MCF 10A (cell line): ENCODE data around the gene SLC45A3. TPM values are rescaled to one million over a fixed set of nuclear protein-coding genes. Genes with fewer than 3 reads are reported as not detected.

ENCODE experiments used
- BruUV-seq: library from RNA; stranded (reverse); fragments of 400-500 nt; replicated peaks from 2 replicates; lab custom pipeline; 2021; lab: Mats Ljungman, UMichigan
- CTCF ChIA-PET: fragments of 300-600 bp; sonication (Branson Sonifier 250); formaldehyde crosslinking; extraction: SDS; loops from one replicate; lab custom pipeline; 2021; ENCODE audit warnings: antibody characterized with exemption, inconsistent platforms; lab: Yijun Ruan, JAX
- POLR2A ChIA-PET: fragments of 300-600, 350-650 bp; sonication (Branson Sonifier 250); formaldehyde crosslinking; extraction: SDS; loops from one replicate; lab custom pipeline; 2020; ENCODE audit warnings: antibody characterized with exemption, inconsistent platforms; lab: Yijun Ruan, JAX
- DNase-seq: peaks from one replicate; pipeline ENCODE4 v3.0.0-alpha.2; 2018; ENCODE audit not compliant: unreplicated experiment
- H3K27ac Mint-ChIP-seq: one replicate; pipeline ENCODE4 v1.8.0; 2022; ENCODE audit warnings: mild to moderate bottlenecking, low read depth, mixed read lengths; ENCODE audit not compliant: unreplicated experiment
- H3K27me3 Mint-ChIP-seq: one replicate; pipeline ENCODE4 v1.8.0; 2022; ENCODE audit warnings: mixed read lengths; ENCODE audit not compliant: insufficient read depth, unreplicated experiment
- H3K36me3 Mint-ChIP-seq: one replicate; pipeline ENCODE4 v1.8.0; 2022; ENCODE audit warnings: mild to moderate bottlenecking, moderate library complexity, mixed read lengths; ENCODE audit not compliant: insufficient read depth, unreplicated experiment
- H3K4me1 Mint-ChIP-seq: one replicate; pipeline ENCODE4 v1.8.0; 2022; ENCODE audit warnings: mixed read lengths; ENCODE audit not compliant: insufficient read depth, unreplicated experiment
- H3K4me3 Mint-ChIP-seq: one replicate; pipeline ENCODE4 v1.8.0; 2022; ENCODE audit warnings: mild to moderate bottlenecking, moderate library complexity, mixed read lengths; ENCODE audit not compliant: unreplicated experiment
- H3K9me3 Mint-ChIP-seq: one replicate; pipeline ENCODE4 v1.8.0; 2022; ENCODE audit warnings: mixed read lengths; ENCODE audit not compliant: unreplicated experiment
- CTCF ChIP-seq: fragments of 200-600 bp; IDR thresholded peaks from one replicate; pipeline ENCODE4 v1.8.0; 2022; ENCODE audit warnings: antibody characterized with exemption, mild to moderate bottlenecking; ENCODE audit not compliant: unreplicated experiment
- intact Hi-C: fragments of 100-400 bp; cut with micrococcal nuclease; formaldehyde crosslinking; loops from 2 replicates; pipeline ENCODE4 v1.14.1; 2022
- total RNA-seq: library from RNA; stranded (reverse); gene quantifications from 2 replicates; pipeline ENCODE4 v1.2.3, GENCODE V29; 2022

The SLC45A3 gene
- total RNA-seq, 1 experiment from 2014 or later = 3.1 TPM

DNA sequence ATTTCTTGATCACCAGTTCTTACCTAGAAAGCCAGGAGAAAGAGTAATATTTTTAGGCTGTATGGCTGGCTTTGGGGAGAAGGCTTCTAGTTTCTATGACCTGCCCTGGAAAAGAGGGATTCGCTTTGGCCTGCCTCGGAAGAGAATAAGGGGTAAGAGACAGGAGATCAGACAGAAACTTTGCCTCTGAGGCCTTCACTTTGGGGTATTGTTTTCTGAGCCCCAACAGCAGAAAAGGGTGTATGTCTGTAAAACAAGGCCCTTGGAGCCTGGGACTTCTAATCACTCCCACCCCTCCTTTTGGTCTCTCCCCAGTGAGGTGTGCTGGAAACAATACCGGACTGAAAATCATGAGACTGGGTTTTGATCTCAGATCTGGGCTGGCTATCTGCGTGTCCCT, 5.1 kb downstream of the SLC45A3 start:
- TF ChIP-seq CTCF = no peak
- H3K27me3 Mint-ChIP-seq = no peaks in the 10 kb centered on the region
- ChIA-PET CTCF (interaction anchor here (1.0 to 10.1 kb wide), 5 partner anchors 13 to 63 kb away, joined by 3 to 130 read pairs (median 5); no protein-coding TSS in a partner anchor), POLR2A (no interaction called here)
- no peak for DNase-seq
- H3K36me3 Mint-ChIP-seq = no peaks in the 10 kb centered on the region
- no TSS peak for BruUV-seq
- intact Hi-C loops = no loop called here
- H3K27ac Mint-ChIP-seq = no peak overlapping the region
- no peak overlapping the region for H3K4me3 Mint-ChIP-seq
- H3K4me1 Mint-ChIP-seq = peaks cover 23% of the 10 kb centered on the region
- no peaks in the 10 kb centered on the region for H3K9me3 Mint-ChIP-seq

- POLR2A ChIA-PET = interaction anchor here (0.6 to 1.4 kb wide), 2 partner anchors 35 to 152 kb away, joined by 3 read pairs; no protein-coding TSS in a partner anchor
- CTCF ChIA-PET = interaction anchor here (0.6 to 8.2 kb wide), 9 partner anchors 15 to 444 kb away, joined by 3 to 149 read pairs (median 4); no protein-coding TSS in a partner anchor
- no peak for DNase-seq
- Mint-ChIP-seq H3K27ac (no peak overlapping the region), H3K4me1 (peaks cover 16% of the 10 kb centered on the region), H3K4me3 (no peak overlapping the region), H3K36me3 (no peaks in the 10 kb centered on the region), H3K9me3 (no peaks in the 10 kb centered on the region), H3K27me3 (no peaks in the 10 kb centered on the region)
- TF ChIP-seq CTCF = no peak
- intact Hi-C loops = no loop called here
- no TSS peak for BruUV-seq
Observed at GRCh38 chr1:205672970-205673369, 7.3 kb downstream of the SLC45A3 start.

DNA sequence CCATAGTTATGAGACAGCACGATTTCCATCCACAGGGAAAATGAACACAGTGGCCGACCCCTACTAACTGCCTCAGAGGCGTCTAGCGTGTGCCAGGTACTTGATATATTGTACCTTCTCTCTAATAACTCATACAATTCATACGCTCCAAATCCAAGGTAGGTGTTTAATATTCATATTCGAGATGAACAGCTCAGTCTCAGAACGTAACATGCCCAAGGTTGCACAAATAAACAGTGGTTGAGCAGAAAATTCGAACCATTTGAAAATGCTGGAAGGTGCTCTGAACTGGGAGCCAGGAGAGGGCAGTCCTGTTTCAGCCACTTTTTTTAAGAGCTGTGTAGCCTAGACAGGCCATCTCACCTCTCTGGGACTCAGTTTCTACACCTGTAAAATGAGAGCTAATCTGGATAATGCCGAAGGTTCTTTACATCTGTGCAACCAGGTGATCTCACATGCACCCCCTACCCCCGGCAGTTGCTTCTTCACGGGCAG, 7.9 kb downstream of the SLC45A3 start:
- Mint-ChIP-seq H3K4me1 (peaks cover 18% of the 10 kb centered on the region), H3K4me3 (no peak overlapping the region), H3K27ac (no peak overlapping the region), H3K27me3 (no peaks in the 10 kb centered on the region), H3K9me3 (no peaks in the 10 kb centered on the region), H3K36me3 (no peaks in the 10 kb centered on the region)
- ChIA-PET CTCF (interaction anchor here (0.6 to 8.2 kb wide), 8 partner anchors 15 to 444 kb away, joined by 3 to 149 read pairs (median 6); no protein-coding TSS in a partner anchor), POLR2A (interaction anchor here (0.6 to 1.4 kb wide), 2 partner anchors 35 to 152 kb away, joined by 3 read pairs; no protein-coding TSS in a partner anchor)
- intact Hi-C loops = no loop called here
- no peak for DNase-seq
- no TSS peak for BruUV-seq
- no peak for TF ChIP-seq CTCF

DNA sequence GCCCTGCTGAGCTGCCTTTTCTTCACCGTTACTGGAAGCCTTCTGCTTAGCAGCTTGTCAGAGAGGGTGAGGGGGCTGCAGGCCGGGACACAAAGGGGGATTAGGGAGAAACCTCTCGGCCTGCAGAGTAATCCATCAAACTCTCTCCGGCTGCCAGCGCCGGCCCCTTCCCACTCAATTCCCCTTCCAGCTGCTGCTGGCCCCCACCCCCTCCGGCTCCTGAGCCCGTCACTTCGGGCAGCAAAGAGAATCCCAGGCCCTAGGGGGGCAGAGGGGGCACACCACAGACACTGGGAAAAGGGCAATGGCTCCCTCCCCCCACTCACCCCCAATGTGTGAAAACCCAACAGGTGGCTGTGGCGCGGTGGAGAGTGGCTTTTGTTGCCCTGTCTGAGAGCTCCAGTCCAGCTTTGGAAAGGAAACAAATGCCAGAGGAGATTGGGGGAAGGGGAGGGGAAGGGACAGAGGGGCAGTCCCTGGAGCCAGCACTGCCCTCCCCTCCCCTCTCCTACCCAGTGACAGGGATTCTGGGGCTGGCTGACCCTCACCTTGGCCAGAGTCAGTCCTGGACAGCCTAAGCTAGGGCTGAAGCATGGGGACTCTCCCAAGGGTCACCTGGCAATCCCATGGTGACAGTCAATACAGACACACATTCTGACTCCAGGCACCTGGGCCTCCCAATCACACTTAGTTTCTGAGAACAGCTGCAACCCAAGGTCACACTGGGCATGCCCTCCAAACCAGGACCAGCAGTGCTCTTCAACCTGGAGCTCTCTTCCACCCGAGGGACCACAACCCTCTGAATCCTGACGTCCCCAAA, 9.5 kb downstream of the SLC45A3 start:
- H3K27ac Mint-ChIP-seq = no peak overlapping the region

More for the DNA sequence above, 9.5 kb downstream of the SLC45A3 start:
- DNase-seq = no peak
- POLR2A ChIA-PET = interaction anchor here (1.1 kb wide), 1 partner anchor 9 kb away, joined by 5 read pairs; the partner anchor contains the start of gene SLC45A3
- intact Hi-C loops = no loop called here
- Mint-ChIP-seq H3K27me3 (no peaks in the 10 kb centered on the region), H3K9me3 (no peaks in the 10 kb centered on the region), H3K4me1 (peaks cover 18% of the 10 kb centered on the region), H3K36me3 (no peaks in the 10 kb centered on the region), H3K4me3 (no peak overlapping the region)
- no TSS peak for BruUV-seq
- CTCF ChIA-PET = interaction anchor here (0.5 to 8.2 kb wide), 13 partner anchors 11 to 500 kb away, joined by 3 to 149 read pairs (median 3); no protein-coding TSS in a partner anchor
- no peak for TF ChIP-seq CTCF
